Heart right ventricle (tissue), 16 donors: ENCODE results near the gene HVCN1. TPM values are rescaled to one million over a fixed set of nuclear protein-coding genes. Genes with fewer than 3 reads are reported as not detected.
A peak's percentile ranks its signal among the peaks of the same experiment; 100 is the strongest.

Experiments used
- ATAC-seq, 8 donors: fragments of 200-7000 bp; cut with Tn5 transposase; one replicate each; pipeline ENCODE4 v1.9.1; 2020; ENCODE audit warnings: mild to moderate bottlenecking in 8 of 8, moderate library complexity in 8 of 8, moderate number of reproducible peaks in 1 of 8
- DNase-seq, 2 donors: peaks; one replicate each; pipeline ENCODE4 v3.0.0-alpha.2; 2020
- H3K27ac ChIP-seq, 10 donors: fragments of 200-600 bp; sonication (generic) in 2 of 10; one replicate each; pipeline versions ENCODE4 v1.5.0 to v1.8.0; 2020 to 2022; ENCODE audit warnings: mild to moderate bottlenecking in 3 of 10
- H3K27me3 ChIP-seq, 7 donors: fragments of 200-600 bp; one replicate each; pipeline ENCODE4 v1.8.0; 2021 to 2022; ENCODE audit warnings: mild to moderate bottlenecking in 2 of 7
- H3K36me3 ChIP-seq, 9 donors: fragments of 200-600 bp; sonication (generic) in 1 of 9; one replicate each; pipeline versions ENCODE4 v1.5.0 to v1.8.0; 2020 to 2022; ENCODE audit warnings: mild to moderate bottlenecking in 2 of 9
- H3K4me1 ChIP-seq, 9 donors: fragments of 200-600 bp; sonication (generic) in 1 of 9; one replicate each; pipeline versions ENCODE4 v1.5.0 to v1.8.0; 2020 to 2022; ENCODE audit warnings: mild to moderate bottlenecking in 4 of 9
- H3K4me3 ChIP-seq, 10 donors: fragments of 200-600 bp; sonication (generic) in 2 of 10; one replicate each; pipeline versions ENCODE4 v1.5.0 to v1.8.0; 2020 to 2022; ENCODE audit warnings: mild to moderate bottlenecking in 7 of 10, moderate library complexity in 2 of 10
- H3K9me3 ChIP-seq, 11 donors: fragments of 200-600 bp in 10 of 11; sonication (generic) in 2 of 11; one replicate each; pipeline versions ENCODE4 v1.5.0 to v1.8.0; 2013 to 2022; ENCODE audit warnings: mild to moderate bottlenecking in 2 of 11, control low read depth in 1 of 11, moderate library complexity in 1 of 11
- CTCF ChIP-seq, 9 donors: fragments of 200-600 bp; sonication (generic) in 2 of 9; IDR thresholded peaks; one replicate each; pipeline versions ENCODE4 v1.5.0 to v1.8.0; 2021 to 2022; ENCODE audit warnings: antibody characterized with exemption in 9 of 9, mild to moderate bottlenecking in 5 of 9, moderate library complexity in 1 of 9
- WGBS, 2 donors: extraction: QIAGEN DNeasy Blood & Tissue Kit; methylation state at CpG; one replicate each; pipeline ENCODE4 v1.1.7; 2013; ENCODE audit warnings: inconsistent platforms in 1 of 2; 5-methylcytosine and 5-hydroxymethylcytosine counted together
- intact Hi-C, 10 donors: fragments of 100-400 bp; cut with DNase I; formaldehyde crosslinking; loops; one replicate each; pipeline versions ENCODE4 v1.11.1 to v1.14.2; 2022
- polyA plus RNA-seq, 2 donors: library from polyadenylated mRNA; stranded (reverse); fragments of 200-250 nt; gene quantifications; one replicate each; pipeline ENCODE4 v1.2.3, GENCODE V29; 2013
- total RNA-seq, 10 donors: library from RNA; stranded (reverse); fragmentation: NEBNext Ultra II Directional in 3 of 10; extraction: Animal tissue kit (Norgen Biotek cat#: 25700) in 3 of 10; gene quantifications; one replicate each; pipeline versions ENCODE4 v1.2.1 to v1.2.4, GENCODE V29; 2021 to 2023
- donor health status: Arrhythmogenic right ventricular cardiomyopathy.
- donor health status: ischemic (EF 13 %, LVEDD 7.1; RV severe dilation, severe dysfunction).
- donor health status: healthy with polysubstance abuse.
- donor health status: DM: no; HTN: yes; CAD: no.
- donor health status: DM: no; HTN: no; CAD: no.
- donor health status: ischemic (EF 25% LVEDD 6.9; RV normal size, moderate dysfunction).
- donor health status: ischemic (EF 25% LVEDD 5.7; RV mildly dilated, moderate dysfunction).
- donor health status: healthy.
- donor health status: DM: yes; HTN: yes; CAD: no.
- donor health status: Ischemic cardiomyopathy.
- donor health status: ischemic (EF 35%, LVEDD 5.7; RV mildly dilated, moderate dysfunction).
- donor health status: nonischemic (EF 11% LVEDD 7.7; RV severe dilation, severe dysfunction).
- donor health status: DM: yes; HTN: yes; CAD: no.
- donor health status: PGD.
- donor health status: ischemic (EF 29% LVEDD 5.4; RV normal size, mild dysfunction).
- donor health status: nonischemic (EF 23%, LVEDD 6.1; RV moderate dilation, normal function).

HVCN1 gene
- total and polyA plus RNA-seq, 12 donors, result 5.1 to 74.1 (median 10.9) TPM

DNA sequence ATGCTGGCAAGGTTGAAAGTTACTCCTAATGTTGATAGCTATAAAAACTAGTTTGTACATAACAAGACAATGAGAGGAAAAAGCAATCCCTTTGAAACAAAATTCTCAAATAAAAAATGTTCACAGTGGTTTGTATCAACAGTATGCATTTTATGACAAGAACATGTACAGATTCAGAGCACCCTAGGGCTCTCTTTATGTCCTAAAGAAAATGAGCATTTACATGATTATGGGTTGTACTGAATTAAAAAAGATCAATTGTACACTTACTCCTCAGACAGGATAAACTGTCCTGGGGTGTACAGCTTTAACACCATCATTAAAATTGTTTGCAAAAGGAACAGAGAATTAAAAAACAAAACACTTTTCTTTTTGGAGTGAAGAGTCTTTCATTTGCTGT lies 31.6 kb upstream of the HVCN1 start:
- intact Hi-C loops, result no loop called here
- no peak overlapping the region for H3K27ac ChIP-seq
- no peak for DNase-seq
- H3K27me3 ChIP-seq, result no peaks in the 10 kb centered on the region
- H3K36me3 ChIP-seq, result peaks cover 4 to 94% (median 70%) of the 10 kb centered on the region in 9 donors
- no peaks in the 10 kb centered on the region for H3K9me3 ChIP-seq
- ATAC-seq, result no peak
- peaks cover 0 to 3% (median 0%) of the 10 kb centered on the region in 9 donors for H3K4me1 ChIP-seq
- no peak overlapping the region for H3K4me3 ChIP-seq
- no peak for TF ChIP-seq CTCF (IDR thresholded peaks at IDR 0.05)

DNA sequence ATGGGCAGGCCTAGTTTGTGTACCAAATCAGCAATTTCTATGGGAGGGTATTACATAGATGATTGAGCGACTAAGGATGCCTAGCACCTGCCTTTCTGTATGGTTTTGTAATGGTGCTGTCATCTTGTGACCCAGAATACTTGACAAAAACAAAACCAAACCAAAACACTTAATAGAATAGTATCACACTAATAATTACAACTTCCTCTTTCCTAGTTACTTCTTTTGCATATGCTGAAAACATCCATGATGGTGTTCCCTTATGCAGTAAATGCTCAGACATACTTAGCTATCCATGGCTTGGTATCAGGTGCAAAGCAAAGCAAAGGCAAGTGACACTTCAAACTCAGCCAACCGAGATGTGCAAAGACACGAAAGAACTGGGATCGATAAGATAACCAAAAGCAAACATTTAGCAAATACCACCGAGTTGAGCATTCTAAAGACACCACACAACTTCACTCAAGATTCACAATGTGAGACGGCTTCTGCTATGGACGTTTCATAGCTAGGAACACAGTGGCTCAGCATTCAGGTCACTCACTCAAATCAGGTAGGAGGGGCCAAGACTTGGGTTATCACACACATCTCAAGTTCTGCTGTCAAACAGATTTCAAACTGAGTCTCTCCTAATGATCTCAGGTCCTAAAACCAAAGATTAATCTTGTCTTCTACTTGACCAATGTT lies 29.4 kb upstream of the HVCN1 start:
- Histone ChIP-seq H3K4me1 (no peaks in the 10 kb centered on the region), H3K9me3 (no peaks in the 10 kb centered on the region), H3K27me3 (no peaks in the 10 kb centered on the region), H3K27ac (no peak overlapping the region), H3K36me3 (peaks cover 0 to 75% (median 50%) of the 10 kb centered on the region in 9 donors), H3K4me3 (no peak overlapping the region)
- no peak for TF ChIP-seq CTCF (IDR thresholded peaks at IDR 0.05)
- ATAC-seq (no peak), DNase-seq (no peak)
- intact Hi-C loops, result no loop called here
- 91 to 93% methylated on average over 7 of the region's 7 CpGs for WGBS, 2 donors

DNA sequence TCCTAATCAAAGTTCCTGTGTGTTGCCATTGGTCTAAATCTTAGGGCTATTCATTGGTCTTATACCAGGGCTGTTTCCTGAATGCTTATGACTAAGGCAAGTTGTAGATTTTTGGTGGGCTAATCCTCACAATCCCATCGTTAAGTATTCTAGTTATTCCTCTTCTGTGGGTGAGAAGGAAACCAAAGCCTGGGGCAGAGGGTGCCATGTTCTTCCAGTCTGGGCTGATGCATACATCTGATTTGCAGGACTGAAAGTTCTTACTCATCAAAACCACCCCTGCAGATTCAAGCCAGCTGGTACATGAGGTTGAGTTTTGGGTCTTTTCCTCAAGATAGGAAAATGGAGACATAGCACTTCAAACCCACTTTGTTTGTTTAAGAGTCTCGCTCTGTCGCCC lies 28.1 kb upstream of the HVCN1 start:
- peaks cover 0 to 64% (median 38%) of the 10 kb centered on the region in 9 donors for H3K36me3 ChIP-seq
- 92 to 93% methylated on average over 3 of the region's 3 CpGs for WGBS, 2 donors
- intact Hi-C loops, result no loop called here

GRCh38 chr12:110708917-110709316 lies 20.0 kb upstream of the HVCN1 start:
- ATAC-seq, result no peak
- Histone ChIP-seq H3K27ac (no peak overlapping the region), H3K27me3 (no peaks in the 10 kb centered on the region), H3K4me1 (no peaks in the 10 kb centered on the region), H3K4me3 (no peak overlapping the region), H3K36me3 (peaks cover 0 to 14% (median 0%) of the 10 kb centered on the region in 9 donors), H3K9me3 (no peaks in the 10 kb centered on the region)
- no peak for DNase-seq
- intact Hi-C loops, result no loop called here
- 98% methylated on average over 4 of the region's 4 CpGs for WGBS, 2 donors
- no peak for TF ChIP-seq CTCF (IDR thresholded peaks at IDR 0.05)

More for the DNA sequence above, 28.1 kb upstream of the HVCN1 start:
- no peaks in the 10 kb centered on the region for H3K4me1 ChIP-seq
- DNase-seq (no peak), ATAC-seq (peak in 1 of 8 donors; percentile 28)
- H3K4me3 ChIP-seq, result no peak overlapping the region
- no peak for TF ChIP-seq CTCF (IDR thresholded peaks at IDR 0.05)
- H3K27me3 ChIP-seq, result no peaks in the 10 kb centered on the region
- H3K27ac ChIP-seq, result no peak overlapping the region
- no peaks in the 10 kb centered on the region for H3K9me3 ChIP-seq
